HepG2 (cell line): ENCODE results near the gene BMF. TPM values are rescaled to one million over a fixed set of nuclear protein-coding genes. Genes with fewer than 3 reads are reported as not detected.

ENCODE experiments used
- AHR ChIP-seq: IDR thresholded peaks from 2 replicates; pipeline ENCODE4 v1.6.1; 2018; ENCODE audit warnings: missing genetic modification reagents, missing compliant biosample characterization
- ATF2 ChIP-seq: sonication (generic); formaldehyde crosslinking; IDR thresholded peaks from 2 replicates; pipeline ENCODE4 v1.4.0; 2020; ENCODE audit warnings: missing genetic modification reagents
- EP300 ChIP-seq, 3 experiments: sonication (generic) in 1 of 3; formaldehyde crosslinking in 1 of 3; IDR thresholded peaks; 2 replicates each; pipeline versions ENCODE4 v1.5.1 to v1.6.1; 2011 to 2020; ENCODE audit warnings: low read depth in 2 of 3, low read length in 2 of 3, borderline replicate concordance in 1 of 3, improper control_type of control experiment in 1 of 3, mild to moderate bottlenecking in 1 of 3, missing genetic modification reagents in 1 of 3, moderate library complexity in 1 of 3
- HNRNPUL1 ChIP-seq: fragments of 200-400 bp; formaldehyde crosslinking; IDR thresholded peaks from 2 replicates; pipeline ENCODE4 v1.6.1; 2017; ENCODE audit warnings: low read depth, mild to moderate bottlenecking, low read length, moderate library complexity
- NR2F1 ChIP-seq, 2 experiments: fragments of 450-650 bp in 1 of 2; formaldehyde crosslinking in 1 of 2; IDR thresholded peaks; 2 replicates each; pipeline versions ENCODE4 v1.5.0 to v1.6.1; 2016 to 2020; ENCODE audit warnings: mild to moderate bottlenecking in 1 of 2, missing compliant biosample characterization in 1 of 2, missing genetic modification reagents in 1 of 2, moderate library complexity in 1 of 2
- PATZ1 ChIP-seq: sonication (generic); formaldehyde crosslinking; IDR thresholded peaks from 2 replicates; pipeline ENCODE4 v1.4.0; 2020; ENCODE audit warnings: missing genetic modification reagents
- PBX2 ChIP-seq: IDR thresholded peaks from 2 replicates; pipeline ENCODE4 v1.6.1; 2016; ENCODE audit warnings: control low read depth
- PRPF4 ChIP-seq: fragments of 200-400 bp; formaldehyde crosslinking; IDR thresholded peaks from 2 replicates; pipeline ENCODE4 v1.6.1; 2016; ENCODE audit warnings: low read length, low read depth; ENCODE audit not compliant: poor library complexity, severe bottlenecking
- SP1 ChIP-seq, 2 experiments: fragments of 450-650 bp in 1 of 2; sonication (generic) in 1 of 2; formaldehyde crosslinking in 1 of 2; IDR thresholded peaks; 2 replicates each; pipeline versions ENCODE4 v1.4.0 to v1.6.1; 2016 to 2020; ENCODE audit warnings: missing genetic modification reagents in 1 of 2
- TSC22D2 ChIP-seq: sonication (generic); formaldehyde crosslinking; IDR thresholded peaks from 2 replicates; pipeline ENCODE4 v1.5.1; 2020; ENCODE audit warnings: missing genetic modification reagents, mild to moderate bottlenecking, borderline replicate concordance
- USF2 ChIP-seq, 2 experiments: sonication (generic) in 1 of 2; formaldehyde crosslinking in 1 of 2; IDR thresholded peaks; 2 replicates each; pipeline versions ENCODE4 v1.5.1 to v1.6.1; 2011 to 2020; ENCODE audit warnings: borderline replicate concordance in 1 of 2, low read depth in 1 of 2, low read length in 1 of 2, mild to moderate bottlenecking in 1 of 2, missing genetic modification reagents in 1 of 2, moderate library complexity in 1 of 2
- ZMYM2 ChIP-seq: sonication (generic); formaldehyde crosslinking; IDR thresholded peaks from 2 replicates; pipeline ENCODE4 v1.8.0; 2022; ENCODE audit warnings: mild to moderate bottlenecking, missing genetic modification reagents
- ZNF138 ChIP-seq: sonication (generic); formaldehyde crosslinking; IDR thresholded peaks from 2 replicates; pipeline ENCODE4 v1.5.0; 2020; ENCODE audit warnings: mild to moderate bottlenecking, low read depth, missing genetic modification reagents
- ZNF292 ChIP-seq: sonication (generic); formaldehyde crosslinking; IDR thresholded peaks from 2 replicates; pipeline ENCODE4 v1.8.1; 2022; ENCODE audit warnings: mild to moderate bottlenecking, low read depth, missing genetic modification reagents, borderline replicate concordance
- ZNF296 ChIP-seq: sonication (generic); formaldehyde crosslinking; conservative IDR thresholded peaks from 2 replicates; pipeline ENCODE4 v1.5.0; 2020; ENCODE audit warnings: mild to moderate bottlenecking, missing genetic modification reagents
- ZNF350 ChIP-seq: sonication (generic); formaldehyde crosslinking; IDR thresholded peaks from 2 replicates; pipeline ENCODE4 v1.4.0; 2020; ENCODE audit warnings: mild to moderate bottlenecking, low read depth, missing genetic modification reagents, borderline replicate concordance
- ZNF414 ChIP-seq: sonication (generic); formaldehyde crosslinking; IDR thresholded peaks from 2 replicates; pipeline ENCODE4 v1.5.0; 2020; ENCODE audit warnings: missing genetic modification reagents
- ZNF564 ChIP-seq: sonication (generic); formaldehyde crosslinking; IDR thresholded peaks from 2 replicates; pipeline ENCODE4 v1.8.1; 2023; ENCODE audit warnings: mild to moderate bottlenecking, missing genetic modification reagents
- polyA plus RNA-seq, 8 experiments: library from polyadenylated mRNA; depleted of rRNA in 3 of 8; stranded (reverse) in 7 of 8; unstranded in 1 of 8; fragments of >200 nt; fragmentation: Illumina TruSeq in 4 of 8; extraction: Trizol in 4 of 8; gene quantifications; 2 replicates each; pipeline versions ENCODE4 v1.2.1 to v1.2.3, GENCODE V29; 2011 to 2016; ENCODE audit warnings: low read depth in 4 of 8, missing spikeins in 1 of 8, mixed read lengths in 1 of 8; ENCODE audit not compliant: insufficient read depth in 1 of 8
- total RNA-seq, 5 experiments: library from RNA; depleted of rRNA; stranded (reverse); fragments of >200 nt; fragmentation: Illumina TruSeq; extraction: Trizol; gene quantifications; 2 replicates each; pipeline ENCODE4 v1.2.3, GENCODE V29; 2016; ENCODE audit warnings: low read depth in 1 of 5

Gene BMF
- total and polyA plus RNA-seq, 2 of the 13 experiments (the other 11 are each of a cell fraction or from before 2014, with no cell fraction given), result 8.7 to 15.9 TPM

GRCh38 chr15:40092256-40092978 lies 16.3 kb downstream of the BMF start (continued):
- TF ChIP-seq SP1 (IDR thresholded peaks at IDR 0.05), result no peak
- TF ChIP-seq SP1 (CRISPR knock-in tag; IDR thresholded peaks at IDR 0.05), result no peak
- peak; percentile 63 for TF ChIP-seq ZMYM2 (CRISPR knock-in tag)
- peak; percentile 98 for TF ChIP-seq PATZ1
- peak; percentile 78 to 79 for TF ChIP-seq NR2F1 (CRISPR knock-in tag; IDR thresholded peaks at IDR 0.05)
- no peak for TF ChIP-seq USF2 (IDR thresholded peaks at IDR 0.05; ENCODE audit: low read depth, low read length)
- TF ChIP-seq USF2 (CRISPR knock-in tag; IDR thresholded peaks at IDR 0.05; ENCODE audit: borderline replicate concordance), result no peak
- 0 out of 2 replicates have a peak, but pooled peaks have one; percentile 34 for TF ChIP-seq ZNF292
- no peak for TF ChIP-seq ATF2 (CRISPR knock-in tag)
- no peak for TF ChIP-seq TSC22D2 (CRISPR knock-in tag)
- TF ChIP-seq HNRNPUL1, result no peak
- no peak for TF ChIP-seq PRPF4
- 0 out of 2 replicates have a peak, but pooled peaks have one; percentile 42 for TF ChIP-seq ZNF564
- no peak for TF ChIP-seq PBX2 (CRISPR knock-in tag)
- no peak for TF ChIP-seq ZNF414 (CRISPR knock-in tag)
- no peak for TF ChIP-seq ZNF138
- TF ChIP-seq ZNF350 (CRISPR knock-in tag), result peak; percentile 94; the same call in 1 of the 2 replicates
- peak; percentile 23 to 80; a peak in 2 of 4 replicates for TF ChIP-seq EP300 (IDR thresholded peaks at IDR 0.05; ENCODE audit: low read depth in 2 of 2, low read length in 2 of 2)
- TF ChIP-seq EP300 (CRISPR knock-in tag; IDR thresholded peaks at IDR 0.05; ENCODE audit: borderline replicate concordance), result 0 out of 2 replicates have a peak, but pooled peaks have one; percentile 24
- TF ChIP-seq AHR, result no peak
- no peak for TF ChIP-seq ZNF296
